Neural progenitor cell (in vitro differentiated cells): ENCODE measurements around the gene IQGAP2. TPM values are rescaled to one million over a fixed set of nuclear protein-coding genes. Genes with fewer than 3 reads are reported as not detected.

Source experiments
- DNase-seq: peaks from one replicate; pipeline ENCODE4 v3.0.0-alpha.2; 2016; ENCODE audit warnings: low spot score
- H2AFZ ChIP-seq: fragments of 200-600 bp; sonication (generic); replicated peaks from 2 replicates; pipeline ENCODE4 v1.6.1; 2016; ENCODE audit warnings: antibody characterized with exemption
- H3F3A ChIP-seq: fragments of 200-600 bp; sonication (generic); 2 replicates; pipeline ENCODE4 v1.6.1; 2016; ENCODE audit warnings: antibody characterized with exemption, low read depth
- H3K27ac ChIP-seq: fragments of 200-600 bp; sonication (generic); 2 replicates; pipeline ENCODE4 v1.5.1; 2016; ENCODE audit warnings: mild to moderate bottlenecking
- H3K27me3 ChIP-seq: fragments of 200-600 bp; sonication (generic); 2 replicates; pipeline ENCODE4 v1.6.1; 2016; ENCODE audit warnings: mild to moderate bottlenecking, moderate library complexity
- H3K36me3 ChIP-seq: fragments of 200-600 bp; sonication (generic); 2 replicates; pipeline ENCODE4 v1.5.1; 2016
- H3K4me1 ChIP-seq: fragments of 200-600 bp; sonication (generic); 2 replicates; pipeline ENCODE4 v1.6.1; 2016; ENCODE audit warnings: mixed run types
- H3K4me2 ChIP-seq: fragments of 200-600 bp; sonication (generic); 2 replicates; pipeline ENCODE4 v1.6.1; 2016
- H3K4me3 ChIP-seq: fragments of 200-600 bp; sonication (generic); 2 replicates; pipeline ENCODE4 v1.5.1; 2016
- H3K79me2 ChIP-seq: fragments of 200-600 bp; sonication (generic); 2 replicates; pipeline ENCODE4 v1.6.1; 2016; ENCODE audit warnings: low read depth
- H3K9ac ChIP-seq: fragments of 200-600 bp; sonication (generic); 2 replicates; pipeline ENCODE4 v1.6.1; 2016
- H3K9me3 ChIP-seq: fragments of 200-600 bp; sonication (generic); 2 replicates; pipeline ENCODE4 v1.5.1; 2016; ENCODE audit warnings: low read depth
- H4K20me1 ChIP-seq: fragments of 200-600 bp; sonication (generic); 2 replicates; pipeline ENCODE4 v1.6.1; 2016; ENCODE audit warnings: low read depth
- H3K27ac Mint-ChIP-seq: 3 replicates; pipeline ENCODE4 v1.8.0; 2021; ENCODE audit warnings: mixed read lengths
- H3K27me3 Mint-ChIP-seq: 2 replicates; pipeline ENCODE4 v1.8.0; 2022; ENCODE audit warnings: low read depth, mild to moderate bottlenecking, inconsistent platforms, moderate library complexity, mixed read lengths; ENCODE audit not compliant: insufficient read depth
- H3K36me3 Mint-ChIP-seq: 3 replicates; pipeline ENCODE4 v1.8.0; 2021; ENCODE audit warnings: mixed read lengths
- H3K4me1 Mint-ChIP-seq: 3 replicates; pipeline ENCODE4 v1.8.0; 2021; ENCODE audit warnings: mixed read lengths
- H3K4me3 Mint-ChIP-seq: 3 replicates; pipeline ENCODE4 v1.8.0; 2021; ENCODE audit warnings: mild to moderate bottlenecking, moderate library complexity, mixed read lengths
- H3K9me3 Mint-ChIP-seq: 3 replicates; pipeline ENCODE4 v1.8.0; 2020; ENCODE audit warnings: mixed read lengths
- CTCF ChIP-seq: fragments of 200-600 bp; sonication (generic); IDR thresholded peaks from 2 replicates; pipeline ENCODE4 v1.5.1; 2017; ENCODE audit warnings: antibody characterized with exemption, mild to moderate bottlenecking
- EZH2 ChIP-seq: fragments of 200-600 bp; sonication (generic); IDR thresholded peaks from 2 replicates; pipeline ENCODE4 v1.6.1; 2017; ENCODE audit warnings: antibody characterized with exemption, mild to moderate bottlenecking, moderate library complexity
- EZH2phosphoT487 ChIP-seq: fragments of 200-600 bp; sonication (generic); IDR thresholded peaks from 2 replicates; pipeline ENCODE4 v1.6.1; 2017; ENCODE audit warnings: antibody characterized with exemption
- total RNA-seq: library from RNA; depleted of rRNA; stranded (reverse); fragments of >200 nt; gene quantifications from 2 replicates; pipeline ENCODE4 v1.2.3, GENCODE V29; 2015; ENCODE audit warnings: low replicate concordance

The IQGAP2 gene
- total RNA-seq, 1 donor from 2014 or later = 37.7 TPM

GRCh38 chr5:76399268-76399667, 3.8 kb upstream of the IQGAP2 start:
- DNase-seq = no peak
- H3K4me3 Mint-ChIP-seq = no peak overlapping the region
- H3K27me3 Mint-ChIP-seq = peaks cover 4% of the 10 kb centered on the region
- Histone ChIP-seq H3K36me3 (no peaks in the 10 kb centered on the region), H3K79me2 (no peaks in the 10 kb centered on the region), H2AFZ (no peak overlapping the region), H3K4me1 (peaks cover 3% of the 10 kb centered on the region), H3K4me2 (no peak overlapping the region), H4K20me1 (peaks cover 1% of the 10 kb centered on the region), H3K27ac (no peak overlapping the region), H3F3A (peaks cover 11% of the 10 kb centered on the region), H3K27me3 (peaks cover 18% of the 10 kb centered on the region), H3K9me3 (no peaks in the 10 kb centered on the region), H3K9ac (no peak overlapping the region), H3K4me3 (no peak overlapping the region)
- TF ChIP-seq CTCF (no peak), EZH2phosphoT487 (no peak), EZH2 (no peak)
- peaks cover 15% of the 10 kb centered on the region for H3K4me1 Mint-ChIP-seq
- H3K9me3 Mint-ChIP-seq = no peaks in the 10 kb centered on the region
- H3K36me3 Mint-ChIP-seq = no peaks in the 10 kb centered on the region
- no peak overlapping the region for H3K27ac Mint-ChIP-seq

GRCh38 chr5:76400466-76400865, 2.6 kb upstream of the IQGAP2 start:
- Mint-ChIP-seq H3K9me3 (no peaks in the 10 kb centered on the region), H3K4me3 (no peak overlapping the region), H3K27ac (no peak overlapping the region), H3K36me3 (no peaks in the 10 kb centered on the region), H3K4me1 (peaks cover 22% of the 10 kb centered on the region), H3K27me3 (peaks cover 8% of the 10 kb centered on the region)
- no peaks in the 10 kb centered on the region for H3K36me3 ChIP-seq
- peaks cover 11% of the 10 kb centered on the region for H3F3A ChIP-seq
- H3K4me2 ChIP-seq = no peak overlapping the region
- H3K27me3 ChIP-seq = peaks cover 24% of the 10 kb centered on the region
- no peaks in the 10 kb centered on the region for H3K9me3 ChIP-seq
- no peak for TF ChIP-seq EZH2phosphoT487
- no peak for TF ChIP-seq CTCF
- TF ChIP-seq EZH2 = no peak
- H3K79me2 ChIP-seq = no peaks in the 10 kb centered on the region
- no peak overlapping the region for H3K27ac ChIP-seq
- no peak overlapping the region for H3K9ac ChIP-seq
- H3K4me1 ChIP-seq = peaks cover 10% of the 10 kb centered on the region
- DNase-seq = no peak
- H4K20me1 ChIP-seq = peaks cover 8% of the 10 kb centered on the region
- H2AFZ ChIP-seq = no peak overlapping the region
- H3K4me3 ChIP-seq = no peak overlapping the region

- H3K36me3 Mint-ChIP-seq = no peaks in the 10 kb centered on the region
- H3K4me2 ChIP-seq = peak overlapping the region; percentile 90
- peaks cover 8% of the 10 kb centered on the region for H3K27me3 Mint-ChIP-seq
- no peak for DNase-seq
- peaks cover 11% of the 10 kb centered on the region for H3F3A ChIP-seq
- H3K4me1 ChIP-seq = peaks cover 10% of the 10 kb centered on the region
- peak overlapping the region; percentile 94 for H3K4me3 Mint-ChIP-seq
- no peak overlapping the region for H3K27ac ChIP-seq
- peak overlapping the region; percentile 74 for H3K4me3 ChIP-seq
- H3K79me2 ChIP-seq = peaks cover 3% of the 10 kb centered on the region
- H3K36me3 ChIP-seq = no peaks in the 10 kb centered on the region
- H3K9ac ChIP-seq = no peak overlapping the region
- H3K9me3 ChIP-seq = no peaks in the 10 kb centered on the region
- H3K9me3 Mint-ChIP-seq = no peaks in the 10 kb centered on the region
- H3K27ac Mint-ChIP-seq = peak overlapping the region; percentile 48
- H2AFZ ChIP-seq = peak overlapping the region; percentile 88
- H4K20me1 ChIP-seq = peaks cover 8% of the 10 kb centered on the region
- TF ChIP-seq CTCF (no peak), EZH2phosphoT487 (no peak), EZH2 (no peak)
- H3K27me3 ChIP-seq = peaks cover 24% of the 10 kb centered on the region
- peaks cover 28% of the 10 kb centered on the region for H3K4me1 Mint-ChIP-seq
Observed at GRCh38 chr5:76401801-76402250, 1.3 kb upstream of the IQGAP2 start.
